Measurements from ENCODE around the gene HTR5A.

HTR5A gene

DNA sequence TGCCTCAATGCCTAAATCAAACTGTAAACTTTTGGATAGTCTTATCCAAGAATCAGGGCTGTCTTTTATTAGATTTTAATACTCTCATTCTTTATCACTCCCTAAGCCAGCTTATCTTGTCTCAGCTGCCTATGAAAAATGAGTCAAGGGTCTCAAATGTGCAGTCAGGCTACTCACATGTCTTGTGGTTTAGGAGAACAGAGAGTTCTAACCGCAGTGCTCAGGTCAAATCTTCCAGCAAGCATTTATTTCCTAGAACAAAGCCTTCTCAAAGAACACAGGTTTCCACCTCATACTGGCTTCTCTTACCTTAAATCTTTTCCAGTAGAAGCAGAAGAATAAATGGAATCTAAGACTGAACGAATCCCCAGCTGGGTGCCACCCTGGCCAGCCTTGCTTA, 23.5 kb downstream of the HTR5A start:
- DNase-seq, result no peak

DNA sequence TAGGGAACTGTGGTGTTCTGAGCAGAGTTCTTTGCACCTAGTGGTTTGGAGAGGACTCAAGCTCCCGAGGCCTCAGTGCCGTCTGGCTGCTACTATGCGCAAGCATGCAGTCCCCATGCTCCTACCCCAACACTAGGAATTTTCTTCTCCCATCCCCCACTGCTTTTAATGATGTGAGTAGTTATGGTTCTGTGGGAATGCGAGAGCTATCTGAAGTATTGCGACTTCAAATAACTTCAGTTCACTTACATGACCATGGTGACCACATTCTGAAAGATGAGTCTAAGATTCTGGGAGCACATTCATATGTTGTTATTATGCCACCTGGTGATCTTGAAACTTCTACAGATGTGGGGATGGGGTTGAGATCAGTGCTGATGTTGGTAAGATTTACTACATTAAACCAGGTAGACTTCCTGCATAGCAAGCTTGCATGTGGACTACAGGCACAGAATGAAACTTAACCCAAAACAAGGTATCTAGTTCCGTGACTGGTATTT, 24.6 kb downstream of the HTR5A start:
- DNase-seq, result no peak

DNA sequence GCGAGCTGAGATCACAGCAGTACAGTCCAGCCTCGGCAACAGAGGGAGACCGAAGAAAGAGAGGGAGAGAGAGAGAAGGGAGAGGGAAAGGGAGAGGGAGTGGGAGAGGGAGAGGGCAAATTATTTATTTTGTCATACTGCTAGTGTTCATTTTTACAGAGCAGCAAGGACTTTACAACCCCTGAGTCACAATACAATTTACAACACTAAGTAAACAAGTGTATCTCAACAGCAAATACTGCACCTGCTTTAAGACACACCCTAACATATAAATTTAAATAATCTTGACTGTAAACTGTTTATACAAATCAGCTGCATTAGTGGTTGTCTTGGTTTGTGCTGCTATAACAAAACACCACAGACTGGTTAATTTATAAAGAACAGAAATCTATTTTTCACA, 27.2 kb downstream of the HTR5A start:
- DNase-seq, result no peak

DNA sequence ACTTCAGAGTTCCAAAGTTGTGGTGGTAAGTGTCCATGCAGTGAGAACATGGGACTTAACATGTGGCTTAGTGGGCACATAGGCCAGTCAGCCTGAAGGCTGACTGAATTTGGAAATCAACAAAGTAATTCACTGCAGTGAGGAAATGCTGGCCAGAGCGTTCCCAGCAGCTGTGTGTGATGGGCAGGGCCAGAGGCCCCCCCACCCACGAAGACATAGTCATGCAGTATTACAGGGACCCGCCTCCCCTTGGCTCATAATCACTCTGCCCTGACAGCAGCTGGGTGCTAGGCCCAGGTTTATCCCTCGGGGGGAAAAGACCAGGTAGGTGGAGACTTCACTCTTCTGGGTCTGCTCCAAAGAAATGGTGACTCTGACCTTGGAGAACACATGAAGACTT, 33.7 kb downstream of the HTR5A start:
- DNase-seq, result no peak

DNA sequence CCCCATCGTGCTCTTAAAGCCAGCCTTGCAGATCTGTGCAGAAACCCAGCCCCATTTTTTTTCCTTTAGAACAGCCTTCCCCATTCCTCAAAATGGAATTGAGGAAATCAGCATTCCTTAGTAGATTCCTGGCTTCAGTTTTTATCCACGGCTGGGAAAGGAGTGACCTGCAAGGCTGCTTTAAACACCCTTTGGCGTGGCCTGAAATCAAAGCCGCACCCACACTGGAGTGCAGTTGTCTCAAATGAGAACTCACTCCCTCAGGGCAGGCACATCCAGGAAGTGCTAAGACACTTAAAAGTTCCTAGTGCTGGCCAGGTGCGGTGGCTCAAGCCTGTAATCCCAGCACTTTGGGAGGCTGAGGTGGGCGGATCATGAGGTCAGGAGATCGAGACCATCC, 34.8 kb downstream of the HTR5A start:
- DNase-seq, result no peak

DNA sequence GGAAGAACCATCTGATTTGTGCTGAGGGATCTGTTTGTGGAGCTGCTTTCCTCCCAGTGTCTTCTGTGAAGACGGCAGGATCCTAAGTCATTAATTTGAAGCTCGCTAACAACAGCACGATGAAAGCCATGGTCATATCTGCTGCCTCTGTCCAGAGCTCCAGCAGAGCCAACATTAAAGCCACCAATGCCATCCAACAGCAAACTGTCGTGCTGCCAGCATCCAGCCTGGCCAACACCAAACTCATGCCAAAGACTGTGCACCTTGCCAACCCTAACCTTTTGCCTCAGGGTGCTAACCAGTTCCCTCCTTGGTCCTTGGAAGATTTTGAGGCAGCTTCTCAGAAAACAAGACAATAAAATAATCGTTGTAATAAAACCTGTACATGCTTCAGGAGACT, 36.2 kb downstream of the HTR5A start:
- no peak for DNase-seq

DNA sequence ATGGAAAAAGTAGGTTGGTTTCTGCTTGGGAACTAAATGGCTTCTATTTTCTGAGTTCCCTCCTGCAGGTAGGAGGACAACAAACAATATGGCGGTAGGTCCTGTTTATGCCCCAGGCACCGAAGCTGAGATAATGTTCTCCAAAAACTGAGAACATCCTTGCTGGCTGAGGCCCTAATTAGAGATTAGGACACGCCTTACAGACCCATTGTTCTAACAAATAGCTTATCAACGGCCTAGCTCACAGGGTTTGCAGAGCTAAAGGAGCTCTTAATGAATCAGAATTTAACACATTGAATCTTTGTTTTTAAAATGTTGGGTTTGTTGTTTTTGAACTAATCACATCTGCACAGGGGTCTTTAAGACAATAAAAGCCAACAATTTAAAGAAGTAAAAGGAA, 37.0 kb downstream of the HTR5A start:
- DNase-seq, result no peak

DNA sequence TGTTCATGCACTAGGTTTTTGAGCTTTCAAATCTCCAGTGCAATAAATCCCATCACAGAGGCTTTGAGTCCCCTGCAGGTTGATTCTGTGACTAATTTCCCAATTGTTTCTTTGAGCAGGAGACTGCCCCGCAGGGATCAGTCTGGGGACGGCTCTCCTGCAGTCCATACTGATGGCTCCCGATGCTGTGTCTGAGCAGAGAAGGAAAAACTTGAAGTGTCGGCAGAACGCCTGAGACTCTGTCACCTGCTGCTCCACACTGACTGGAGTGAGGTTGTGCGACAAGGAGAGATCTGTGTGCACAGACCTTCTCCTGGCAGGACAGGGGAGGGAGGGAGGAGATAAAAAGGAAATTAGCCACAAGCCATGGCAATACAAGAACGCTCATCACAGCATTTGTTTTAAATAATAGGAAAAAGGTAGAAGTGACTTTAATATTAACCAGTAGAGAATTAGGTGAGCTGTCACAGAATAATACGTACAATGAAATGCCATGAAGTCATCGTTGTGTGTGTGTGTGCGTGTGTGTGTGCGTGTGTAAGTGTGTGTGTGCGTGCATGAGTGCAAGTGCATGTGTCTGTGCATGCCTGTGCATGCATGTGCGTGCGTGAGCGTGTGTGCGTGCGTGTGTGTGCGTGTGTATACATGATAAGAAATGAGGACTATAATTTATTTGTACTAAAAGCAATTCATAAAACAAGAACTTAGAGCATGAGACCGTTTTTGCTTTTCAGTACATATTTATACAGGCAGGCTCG, 38.2 kb downstream of the HTR5A start:
- DNase-seq, result no peak

DNA sequence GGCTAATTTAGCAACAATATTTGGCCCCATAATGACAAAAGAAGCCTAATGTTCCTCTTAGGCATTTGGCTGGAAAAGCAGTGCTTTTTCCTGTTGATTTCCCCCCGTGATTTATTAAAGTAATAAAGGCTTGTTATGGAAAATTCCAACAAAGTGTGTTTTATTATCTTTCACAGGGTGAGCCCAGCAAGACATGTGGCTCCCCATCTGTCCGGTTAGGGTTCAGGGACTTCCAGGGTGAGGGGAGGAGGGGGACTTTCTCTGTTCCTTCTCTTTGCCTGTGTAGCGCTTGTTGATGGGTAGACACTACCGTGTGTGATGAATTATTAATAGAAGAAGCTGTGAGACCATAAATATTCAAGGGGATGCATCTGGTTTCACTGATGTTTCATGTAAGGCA, 39.0 kb downstream of the HTR5A start:
- no peak for DNase-seq

DNA sequence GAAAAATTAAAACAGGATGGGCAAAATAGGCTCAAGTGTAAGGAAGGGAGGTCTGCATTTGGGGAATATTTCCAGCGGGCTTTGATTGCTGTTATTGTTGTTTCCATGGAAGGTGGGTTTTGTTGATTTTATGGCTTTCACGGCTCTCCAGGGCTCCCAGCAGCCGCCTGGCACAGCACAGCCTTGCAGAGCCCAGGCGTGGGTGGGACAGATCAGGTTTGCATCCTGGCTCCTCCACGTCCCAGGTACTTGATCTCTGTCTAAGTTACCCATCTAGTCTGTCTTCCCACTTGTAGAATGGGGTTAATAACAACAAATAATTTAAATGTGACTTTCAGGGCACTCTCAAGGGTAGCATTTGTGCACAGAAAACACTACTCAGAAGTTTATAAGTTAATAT, 45.2 kb downstream of the HTR5A start:
- no peak for DNase-seq

DNA sequence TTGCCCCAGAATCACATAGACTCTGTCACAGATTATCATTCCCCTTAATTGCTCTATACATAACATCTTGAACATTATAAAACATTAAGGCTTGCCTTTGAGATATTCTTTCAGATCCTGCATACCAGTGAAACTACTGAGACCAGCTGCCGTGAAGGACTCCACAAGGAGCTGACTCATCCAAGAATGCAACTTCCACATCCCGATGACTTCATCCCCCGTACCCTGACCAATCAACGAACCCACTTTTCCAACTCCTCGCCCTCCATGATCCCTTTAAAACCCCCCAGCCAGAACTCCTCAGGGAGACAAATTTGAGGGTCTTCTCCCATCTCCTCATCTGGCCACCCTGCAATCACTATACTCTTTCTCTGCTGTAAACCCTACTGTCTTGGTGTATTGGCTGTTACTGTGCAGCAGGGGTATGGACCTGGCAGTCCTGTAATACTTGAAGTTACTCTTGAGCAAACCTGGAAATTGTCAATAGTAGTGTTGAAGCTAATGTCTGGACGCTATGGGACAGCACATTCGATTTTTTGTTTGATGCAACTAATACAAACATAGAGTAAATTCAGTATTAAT, 49.8 kb downstream of the HTR5A start:
- no peak for DNase-seq

DNA sequence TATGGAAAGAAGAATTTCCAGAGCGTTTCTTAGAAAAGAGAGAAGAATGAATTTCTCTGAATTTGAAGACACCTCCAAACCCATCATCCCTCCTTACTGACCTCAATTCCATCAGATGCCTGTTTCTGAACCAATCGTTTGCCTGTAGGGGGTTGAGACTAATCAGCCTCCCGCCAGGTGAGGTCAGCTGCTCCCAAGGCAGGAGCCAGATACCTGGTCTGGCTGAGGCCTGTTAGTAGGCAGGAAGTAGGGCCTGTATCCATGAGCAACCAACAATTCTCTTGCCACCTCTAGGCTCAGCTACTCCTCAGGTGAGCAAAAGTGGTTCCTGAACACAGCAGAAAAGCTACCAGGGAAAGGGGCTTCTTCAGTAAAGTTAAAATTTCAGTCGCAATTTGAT, 50.3 kb downstream of the HTR5A start:
- no peak for DNase-seq

DNA sequence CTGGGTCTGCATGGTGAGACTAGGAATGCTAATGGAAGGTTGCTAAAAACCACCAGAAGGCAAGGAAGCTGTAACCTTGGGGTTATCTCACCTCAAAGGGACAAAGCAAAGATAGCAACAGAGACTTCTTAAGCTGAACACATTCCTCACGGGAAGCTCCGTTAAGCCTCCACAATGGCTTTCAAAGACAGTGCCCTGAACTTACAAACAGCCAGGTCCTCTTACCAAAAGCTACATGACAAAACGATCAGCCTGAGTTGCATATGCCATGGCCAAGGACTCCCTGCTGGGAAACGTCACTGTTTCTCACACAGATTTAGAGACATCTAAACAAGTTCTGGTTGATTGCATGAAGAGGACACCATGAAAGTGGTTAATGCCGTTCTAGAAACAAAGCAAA, 52.7 kb downstream of the HTR5A start:
- no peak for DNase-seq

DNA sequence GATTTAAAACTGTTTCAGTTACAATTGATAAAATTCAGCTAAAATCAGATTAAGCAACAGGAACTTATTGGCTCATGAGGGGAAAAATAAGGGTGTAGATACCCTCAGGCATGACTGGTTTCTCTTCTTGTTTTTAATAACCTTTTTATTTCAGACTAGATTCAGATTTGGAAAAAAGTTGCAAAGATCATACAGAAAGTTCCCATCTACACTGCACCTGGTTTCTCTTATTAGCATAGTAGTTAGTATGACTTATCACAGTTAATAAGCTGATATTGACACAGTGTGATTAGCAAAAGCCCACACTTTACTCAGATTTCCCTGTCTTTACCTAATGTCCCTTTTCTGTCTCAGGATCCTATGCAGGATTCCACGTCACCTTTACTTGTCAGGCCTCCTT, 53.3 kb downstream of the HTR5A start:
- DNase-seq, result no peak

DNA sequence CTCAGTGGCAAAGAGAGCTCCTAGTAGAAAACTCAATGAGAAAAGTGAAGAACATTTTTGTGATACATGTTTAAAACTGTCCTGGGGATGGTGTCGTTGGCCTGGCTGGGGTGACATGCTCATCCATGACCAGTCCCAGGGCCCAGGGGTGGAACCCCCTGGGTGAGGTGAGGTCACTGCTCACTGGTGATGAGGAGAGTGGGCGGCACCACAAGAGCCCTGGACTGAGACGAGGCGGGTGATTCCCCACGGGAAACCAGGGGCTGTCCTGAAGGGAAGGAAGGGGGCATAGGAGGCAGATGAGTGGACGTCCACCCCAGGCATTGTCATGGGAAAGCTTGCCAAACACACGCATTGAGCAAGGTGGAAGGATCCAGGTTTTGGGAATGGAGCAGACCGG, 54.6 kb downstream of the HTR5A start:
- no peak for DNase-seq

DNA sequence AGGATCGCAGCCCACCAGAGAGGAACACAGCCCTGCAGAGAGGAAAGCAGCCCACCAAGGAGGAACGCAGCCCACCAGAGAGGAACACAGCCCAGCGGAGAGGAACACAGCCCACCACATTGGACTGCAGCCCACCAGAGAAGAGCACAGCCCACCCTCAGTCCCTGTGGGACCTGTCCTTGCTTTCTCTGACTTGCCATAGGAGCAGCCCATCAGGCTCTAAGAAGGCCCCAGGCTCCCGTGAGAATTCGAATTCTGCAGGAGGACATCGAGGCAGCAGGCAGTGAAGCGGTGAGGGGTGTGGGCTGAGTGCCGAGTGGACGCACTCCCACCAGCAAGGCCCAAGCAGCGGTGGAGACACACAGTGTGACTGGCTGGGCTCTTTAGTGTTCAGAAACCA, 59.1 kb downstream of the HTR5A start:
- no peak for DNase-seq

DNA sequence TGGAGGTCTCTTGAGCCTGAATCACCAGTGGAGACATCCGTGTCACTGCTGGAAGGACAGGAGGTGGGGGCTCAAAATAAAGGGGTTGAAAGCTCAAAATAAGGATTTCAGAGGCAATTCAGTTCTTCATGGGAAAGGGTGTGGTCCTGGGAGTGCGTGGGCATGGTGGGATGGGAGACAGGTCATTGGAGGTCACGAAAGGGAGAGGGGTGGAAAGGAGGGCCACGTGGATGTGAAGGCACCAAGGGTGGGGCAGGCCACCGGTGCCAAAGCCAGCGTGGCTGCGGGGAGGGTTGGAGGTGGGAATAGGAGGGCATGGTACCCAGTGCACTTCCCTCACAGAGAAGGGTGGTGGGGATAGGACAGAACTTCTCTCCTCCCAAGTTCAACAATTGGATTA, 59.7 kb downstream of the HTR5A start:
- no peak for DNase-seq

DNA sequence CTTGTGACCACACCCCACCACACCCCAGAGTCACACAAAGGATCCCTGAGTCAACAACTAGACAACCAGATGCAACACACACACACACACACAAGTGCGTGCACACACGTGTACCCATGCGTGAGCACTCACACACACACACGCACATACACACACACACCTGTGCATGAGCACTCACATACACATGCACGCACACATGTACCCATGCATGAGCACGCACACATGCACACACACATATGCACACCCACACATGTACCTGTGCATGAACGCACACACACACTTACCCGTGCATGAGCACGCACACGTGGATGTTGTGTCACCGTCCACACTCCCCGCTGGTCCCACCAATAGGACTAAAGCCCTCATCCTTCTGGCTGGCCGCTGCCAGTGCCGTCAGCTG, 60.4 kb downstream of the HTR5A start:
- DNase-seq, result no peak

DNA sequence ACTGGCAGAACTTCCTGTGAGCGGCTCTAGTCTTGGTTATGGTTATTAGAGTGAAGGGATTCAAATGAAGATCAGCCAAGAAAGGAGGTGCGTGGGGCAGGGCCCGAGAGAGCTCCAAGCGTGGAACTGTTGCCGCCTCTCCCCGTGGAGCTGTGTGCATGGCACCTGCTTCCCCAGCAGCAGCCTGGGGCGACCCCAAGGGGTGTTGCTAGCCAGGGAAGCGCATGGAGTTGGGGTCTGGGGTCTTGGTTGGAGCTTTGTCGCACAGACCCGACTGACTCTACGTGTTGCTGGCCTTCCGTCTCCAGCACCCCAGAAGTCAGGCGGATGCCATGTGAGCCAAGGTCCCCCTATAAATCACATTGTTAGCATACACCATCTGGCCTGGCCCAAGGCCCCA, 61.0 kb downstream of the HTR5A start:
- no peak for DNase-seq

DNA sequence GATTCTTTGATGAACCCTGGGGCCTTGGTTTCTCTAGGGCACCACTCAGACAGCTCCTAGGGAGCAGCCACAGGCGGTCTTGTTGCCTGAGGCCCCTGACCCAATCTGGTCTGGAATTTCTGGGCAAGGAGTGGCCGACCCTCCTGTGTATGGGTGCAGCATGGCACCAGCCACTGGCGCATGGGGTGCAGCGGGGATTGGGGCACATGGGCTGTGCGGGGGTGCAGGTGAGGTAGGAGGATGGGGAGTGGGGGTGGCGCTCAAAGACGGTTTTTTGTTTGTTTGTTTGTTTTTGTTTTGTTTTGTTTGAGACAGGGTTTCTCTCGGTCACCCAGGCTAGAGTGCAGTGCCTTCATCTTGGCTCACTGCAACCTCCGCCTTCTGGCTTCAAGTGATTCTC, 62.3 kb downstream of the HTR5A start:
- DNase-seq, result no peak

DNA sequence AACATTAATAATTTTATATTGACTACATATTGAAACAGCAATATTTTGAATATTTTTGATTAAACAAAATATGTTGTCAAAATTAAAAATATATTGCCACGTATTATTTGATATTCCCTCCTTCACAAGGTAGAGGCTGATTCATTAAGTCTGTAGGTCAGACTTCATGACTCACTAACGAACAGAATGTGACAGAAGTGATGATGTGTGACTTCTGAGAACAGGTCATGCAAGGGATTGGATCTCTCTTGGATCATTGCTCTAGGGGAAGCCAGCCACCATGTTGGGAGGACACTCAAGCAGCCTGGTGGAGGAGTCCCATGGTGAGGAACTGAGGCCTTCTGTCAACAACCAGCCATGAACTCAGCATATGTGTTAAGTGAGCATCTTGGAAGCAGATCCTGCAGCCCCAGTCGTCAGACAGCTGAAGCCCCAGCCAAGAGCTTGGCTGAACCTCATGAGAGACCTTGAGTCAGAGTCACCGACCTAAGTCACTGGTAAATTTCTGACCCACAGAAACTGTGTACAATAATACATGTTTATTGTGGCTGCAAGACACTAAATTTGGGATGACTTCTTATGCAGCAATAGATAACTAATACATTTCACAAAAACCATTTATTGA, 66.6 kb downstream of the HTR5A start:
- DNase-seq, result no peak

Data from left hindlimb (tissue), 1 donor.